PFSK-1 (cell line): Measurements from ENCODE around the gene PHF20.

Source experiments
- FOXP2 ChIP-seq: optimal IDR thresholded peaks from 2 replicates; pipeline ENCODE3; 2011; ENCODE audit warnings: borderline replicate concordance, control low read depth, inconsistent platforms; ENCODE audit not compliant: insufficient read depth; ENCODE audit errors: extremely low read length, extremely low read depth
- POLR2AphosphoS5 ChIP-seq: IDR thresholded peaks from 2 replicates; pipeline ENCODE4 v1.6.1; 2012; ENCODE audit warnings: low read depth, mild to moderate bottlenecking, control low read depth, low read length, moderate library complexity
- REST ChIP-seq, 2 experiments: IDR thresholded peaks; 2 replicates each; pipeline versions ENCODE4 v1.6.1 to v1.8.0; 2011 to 2012; ENCODE audit warnings: low read depth in 2 of 2, low read length in 2 of 2, control low read depth in 1 of 2, inconsistent platforms in 1 of 2, mild to moderate bottlenecking in 1 of 2, moderate library complexity in 1 of 2; ENCODE audit not compliant: insufficient read depth in 1 of 2
- SIN3A ChIP-seq: IDR thresholded peaks from 2 replicates; pipeline ENCODE4 v1.6.1; 2012; ENCODE audit warnings: mild to moderate bottlenecking, low read length, moderate library complexity, borderline replicate concordance; ENCODE audit not compliant: insufficient read depth
- TAF1 ChIP-seq: IDR thresholded peaks from 2 replicates; pipeline ENCODE4 v1.6.1; 2012; ENCODE audit warnings: low read length, control low read depth, borderline replicate concordance; ENCODE audit not compliant: insufficient read depth

PHF20 gene

DNA sequence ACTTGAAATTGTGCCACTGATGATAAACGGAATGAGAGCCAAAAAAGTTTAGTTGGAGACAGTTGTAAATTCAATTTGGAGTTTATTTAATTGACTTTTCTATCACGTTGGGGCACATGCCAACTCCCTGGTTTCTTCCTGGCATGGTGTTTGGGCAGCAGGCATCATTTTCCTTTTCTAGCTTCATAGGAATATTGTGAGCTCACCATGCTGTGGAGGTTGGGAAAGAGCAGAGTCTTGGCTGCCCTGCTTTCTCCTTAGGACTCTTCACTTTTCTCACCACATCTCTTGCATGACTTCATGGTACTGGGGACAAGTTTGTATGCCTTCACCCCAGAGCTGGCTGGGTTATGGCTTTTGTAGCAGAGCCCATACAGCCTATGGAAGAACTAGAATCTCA, 176.1 kb downstream of the PHF20 start:
- TF ChIP-seq TAF1 (no peak), SIN3A (no peak), POLR2AphosphoS5 (no peak), REST (IDR thresholded peaks at IDR 0.05; ENCODE audit: insufficient read depth in 1 of 2, low read depth in 2 of 2, low read length in 2 of 2) (no peak), FOXP2 (no peak)

GRCh38 chr20:35950093-35950492, 178.3 kb downstream of the PHF20 start:
- TF ChIP-seq REST (IDR thresholded peaks at IDR 0.05; ENCODE audit: insufficient read depth in 1 of 2, low read depth in 2 of 2, low read length in 2 of 2), result no peak
- TF ChIP-seq TAF1, result no peak
- no peak for TF ChIP-seq POLR2AphosphoS5
- no peak for TF ChIP-seq SIN3A

DNA sequence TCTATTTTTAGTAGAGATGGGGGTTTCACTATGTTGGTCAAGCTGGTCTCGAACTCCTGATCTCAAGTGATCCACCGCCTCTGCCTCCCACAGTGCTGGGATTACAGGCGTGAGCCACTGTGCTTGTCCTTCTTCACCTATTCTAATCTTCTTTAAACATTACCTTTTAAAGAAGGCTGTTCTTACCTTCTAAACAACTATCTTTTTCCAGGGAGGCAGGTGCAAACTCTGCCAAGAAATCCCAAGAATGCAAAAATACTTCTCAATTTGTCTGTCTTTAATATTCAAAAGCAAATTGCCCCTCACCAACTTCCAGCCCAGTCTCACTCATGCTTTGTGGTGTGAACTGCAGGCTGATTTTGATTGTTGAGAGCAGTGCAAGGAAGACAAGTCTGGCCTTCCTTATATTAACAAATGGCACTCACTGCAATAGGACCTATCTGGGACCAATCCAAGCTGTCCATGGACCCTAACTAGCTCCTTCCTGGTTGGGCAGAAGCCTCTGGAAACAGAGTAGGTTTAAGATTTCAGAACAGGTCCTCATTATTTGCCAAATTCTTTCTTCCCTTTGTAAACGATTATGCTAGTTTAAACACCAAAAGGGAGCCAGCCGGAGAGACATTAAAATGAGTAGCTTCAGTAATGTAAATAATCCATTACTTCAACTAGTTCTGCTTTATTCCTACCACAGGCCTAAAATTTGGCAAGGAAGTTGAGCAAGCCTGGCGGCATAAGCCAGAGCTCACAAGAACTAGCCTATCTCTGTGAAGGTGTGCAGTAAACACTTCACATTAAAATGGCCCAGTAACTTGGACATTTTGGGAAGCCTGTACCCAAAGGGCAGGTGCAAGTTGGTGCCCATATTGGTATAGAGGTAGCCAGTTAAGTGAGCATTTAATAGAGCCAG, 180.9 kb downstream of the PHF20 start:
- TF ChIP-seq SIN3A (no peak), POLR2AphosphoS5 (no peak; the same call in 1 of the 2 replicates), REST (IDR thresholded peaks at IDR 0.05; ENCODE audit: insufficient read depth in 1 of 2, low read depth in 2 of 2, low read length in 2 of 2) (no peak), FOXP2 (no peak), TAF1 (no peak)

GRCh38 chr20:35953387-35954199, 181.8 kb downstream of the PHF20 start:
- TF ChIP-seq TAF1, result no peak
- TF ChIP-seq POLR2AphosphoS5, result no peak
- TF ChIP-seq REST (IDR thresholded peaks at IDR 0.05; ENCODE audit: insufficient read depth in 1 of 2, low read depth in 2 of 2, low read length in 2 of 2), result no peak
- TF ChIP-seq FOXP2, result no peak
